BLaER1 treated with 17β-estradiol and CSF1 and Interleukin-3, amounts not matched to agents 10 nM and 100 nM (cell line): ENCODE data around the gene OR6S1.
"Not testable (repeated sequence)": the region's sequence is repeated elsewhere in the genome, so short reads cannot be mapped to it uniquely, and the experiment has no call there.

ENCODE experiments used
- H3K27ac ChIP-seq, 11 experiments: shearing (Covaris generic); formaldehyde crosslinking; 2 replicates each; pipeline ENCODE4 v1.8.1; 2022
- H3K27me3 ChIP-seq, 11 experiments: shearing (Covaris generic); formaldehyde crosslinking; 2 replicates each; pipeline ENCODE4 v1.8.1; 2022
- H3K36me3 ChIP-seq, 11 experiments: shearing (Covaris generic); formaldehyde crosslinking; 2 replicates each; pipeline ENCODE4 v1.8.1; 2022
- H3K4me1 ChIP-seq, 10 experiments: shearing (Covaris generic); formaldehyde crosslinking; 2 replicates each; pipeline ENCODE4 v1.8.1; 2022
- H3K4me2 ChIP-seq, 11 experiments: shearing (Covaris generic); formaldehyde crosslinking; 2 replicates each; pipeline ENCODE4 v1.8.1; 2022
- H3K4me3 ChIP-seq, 10 experiments: shearing (Covaris generic); formaldehyde crosslinking; 2 replicates each; pipeline ENCODE4 v1.8.1; 2022
- H3K9ac ChIP-seq, 11 experiments: shearing (Covaris generic); formaldehyde crosslinking; 2 replicates each; pipeline ENCODE4 v1.8.1; 2022
- H3K9me3 ChIP-seq, 11 experiments: shearing (Covaris generic); formaldehyde crosslinking; replicated peaks in 1 of 11; 2 replicates each; pipeline ENCODE4 v1.8.1; 2022
- H4K20me1 ChIP-seq, 11 experiments: shearing (Covaris generic); formaldehyde crosslinking; 2 replicates each; pipeline ENCODE4 v1.8.1; 2022
- Cebpa-rat ChIP-seq, 11 experiments: shearing (Covaris generic); IDR thresholded peaks; 2 replicates each; pipeline ENCODE4 v1.8.1; 2022

The OR6S1 gene

DNA sequence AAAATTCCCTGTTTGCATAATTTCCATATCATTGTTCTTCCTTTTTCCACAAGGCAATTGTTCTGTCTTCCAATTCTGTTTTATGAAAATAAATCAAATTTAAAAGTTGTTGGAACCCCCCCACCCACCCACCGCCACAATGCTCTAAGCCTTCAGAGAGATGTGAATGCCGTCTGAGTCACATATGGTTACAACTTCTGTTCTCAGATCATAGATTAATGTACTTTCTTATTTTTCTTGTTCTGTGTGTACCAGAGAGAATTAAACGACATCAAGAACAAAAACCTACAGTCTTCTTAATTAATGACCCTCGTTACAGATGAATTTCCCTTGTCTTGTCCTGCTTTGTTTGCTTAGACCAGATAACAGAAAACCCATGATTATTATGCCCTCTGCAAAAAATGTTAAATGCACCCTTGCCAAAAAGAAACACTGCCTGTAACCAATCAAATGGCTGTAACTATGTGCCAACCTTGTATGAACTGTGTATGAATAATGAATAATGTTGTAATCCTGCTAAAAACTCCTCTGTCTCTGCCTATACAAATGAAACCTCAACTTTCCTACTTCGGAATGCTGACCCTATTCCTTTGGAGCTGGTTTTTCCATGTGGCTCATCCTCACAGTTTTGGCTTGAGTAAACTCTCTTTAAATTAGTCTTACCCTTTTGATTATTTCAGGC is 14.0 kb downstream of the OR6S1 start:
- peaks cover 39 to 53% (median 49%) of the 10 kb centered on the region in 10 experiments for H3K4me1 ChIP-seq
- H3K9me3 ChIP-seq: peaks cover 0 to 30% (median 18%) of the 10 kb centered on the region in 11 experiments; a peak in 19 of 22 replicates
- peaks cover 74 to 100% (median 99%) of the 10 kb centered on the region in 11 experiments for H3K27me3 ChIP-seq
- H3K4me3 ChIP-seq: no peak overlapping the region
- H4K20me1 ChIP-seq: peaks cover 0 to 7% (median 0%) of the 10 kb centered on the region in 11 experiments; a peak in 2 of 22 replicates
- no peak overlapping the region for H3K4me2 ChIP-seq
- H3K9ac ChIP-seq: no peak overlapping the region
- H3K27ac ChIP-seq: no peak overlapping the region
- TF ChIP-seq Cebpa-rat (IDR thresholded peaks at IDR 0.05): no peak
- no peaks in the 10 kb centered on the region for H3K36me3 ChIP-seq

DNA sequence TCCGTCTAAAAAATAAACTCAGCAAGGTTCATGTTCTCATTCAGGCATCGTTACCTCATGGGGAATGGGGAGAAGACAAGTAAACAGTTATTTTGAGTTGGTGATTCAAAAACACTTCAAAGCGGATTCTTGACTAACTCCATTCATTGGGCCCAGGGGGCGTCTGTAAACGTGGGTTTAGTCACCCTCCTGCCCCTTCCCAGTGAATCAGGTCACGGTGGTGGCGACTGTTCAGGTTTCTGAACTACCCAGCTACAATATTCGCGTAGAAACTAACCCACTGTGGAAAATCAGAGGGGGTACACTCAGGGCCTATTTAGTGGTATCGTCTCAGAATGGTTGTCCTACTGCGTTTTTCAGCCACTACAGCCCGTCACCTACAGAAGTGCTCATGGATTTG is 15.2 kb downstream of the OR6S1 start:
- peaks cover 61 to 98% (median 95%) of the 10 kb centered on the region in 11 experiments for H3K27me3 ChIP-seq
- no peak for TF ChIP-seq Cebpa-rat (IDR thresholded peaks at IDR 0.05)
- H3K4me2 ChIP-seq: peak overlapping the region in 1 of 11 experiments; percentile 86; a peak in 1 of 22 replicates
- H3K4me3 ChIP-seq: no peak overlapping the region
- H3K27ac ChIP-seq: no peak overlapping the region
- no peak overlapping the region for H3K9ac ChIP-seq
- H3K9me3 ChIP-seq: peaks cover 0 to 24% (median 17%) of the 10 kb centered on the region in 11 experiments; a peak in 19 of 22 replicates
- peaks cover 33 to 45% (median 42%) of the 10 kb centered on the region in 10 experiments for H3K4me1 ChIP-seq
- no peaks in the 10 kb centered on the region; a peak in 1 of 22 replicates for H4K20me1 ChIP-seq
- no peaks in the 10 kb centered on the region for H3K36me3 ChIP-seq

DNA sequence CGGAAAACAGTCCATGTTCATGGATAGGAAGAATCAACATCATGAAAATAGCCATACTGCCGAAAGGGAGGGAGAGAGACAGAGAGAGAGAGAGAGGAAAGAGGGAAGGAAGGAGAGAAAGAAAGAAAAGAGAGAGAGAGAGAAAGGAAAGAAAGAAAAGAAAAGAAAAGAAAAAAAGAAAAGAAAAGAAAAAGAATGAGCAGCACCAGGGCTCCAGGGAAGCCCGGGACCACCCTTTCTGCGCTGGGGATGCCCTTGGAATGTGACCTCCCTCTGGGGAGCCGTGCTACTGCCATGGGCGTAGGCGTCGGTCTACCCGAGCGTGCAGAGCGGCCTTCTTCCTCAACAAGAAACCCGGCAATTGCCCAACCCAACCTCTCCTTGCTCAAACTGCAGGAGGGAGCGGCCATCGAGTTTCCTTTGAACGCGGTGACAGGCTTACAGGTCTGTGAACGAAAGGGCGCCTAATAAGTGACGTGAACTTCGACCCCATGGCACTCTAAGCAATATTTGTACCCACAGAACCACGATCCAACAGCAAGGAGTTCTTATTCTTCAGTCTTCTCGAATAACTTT is 16.9 kb downstream of the OR6S1 start:
- Histone ChIP-seq H4K20me1 (no peaks in the 10 kb centered on the region), H3K36me3 (no peaks in the 10 kb centered on the region), H3K4me2 (peak overlapping the region; percentile 86 to 98 (median 91)), H3K4me1 (peaks cover 30 to 42% (median 34%) of the 10 kb centered on the region in 10 experiments), H3K9me3 (peaks cover 0 to 24% (median 17%) of the 10 kb centered on the region in 11 experiments; a peak in 19 of 22 replicates), H3K9ac (peak overlapping the region in 6 of 11 experiments; percentile 4 to 71 (median 60); a peak in 7 of 22 replicates), H3K27me3 (peaks cover 45 to 81% (median 79%) of the 10 kb centered on the region in 11 experiments), H3K27ac (peak overlapping the region in 10 of 11 experiments; percentile 63 to 77 (median 72); a peak in 19 of 22 replicates), H3K4me3 (peak overlapping the region in 9 of 10 experiments; percentile 1 to 63 (median 54); a peak in 15 of 20 replicates)
- TF ChIP-seq Cebpa-rat (IDR thresholded peaks at IDR 0.05): peak in 10 of 11 experiments; percentile 40 to 96 (median 87); a peak in 18 of 22 replicates

DNA sequence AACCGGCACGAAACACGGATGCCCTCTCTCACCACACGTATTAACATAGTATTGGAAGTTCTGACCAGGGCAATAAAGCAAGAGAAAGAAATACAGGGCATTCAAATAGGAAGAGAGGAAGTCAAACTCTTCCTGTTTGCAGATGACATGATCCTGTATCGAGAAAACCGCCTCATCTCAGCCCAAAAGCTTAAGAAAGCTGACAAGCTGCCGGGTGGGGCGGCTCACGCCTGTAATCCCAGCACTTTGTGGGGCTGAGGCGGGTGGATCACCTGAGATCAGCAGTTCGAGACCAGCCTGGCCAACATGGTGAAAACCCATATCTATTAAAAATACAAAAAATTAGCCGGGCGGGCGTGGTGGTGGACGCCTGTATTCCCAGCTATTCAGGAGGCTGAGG is 17.7 kb downstream of the OR6S1 start:
- H3K4me3 ChIP-seq: peak overlapping the region in 7 of 10 experiments; percentile 50 to 63 (median 54); a peak in 12 of 20 replicates
- H4K20me1 ChIP-seq: no peaks in the 10 kb centered on the region

GRCh38 chr14:20622816-20623291 is 18.6 kb downstream of the OR6S1 start:
- Histone ChIP-seq H3K9ac (peak overlapping the region; percentile 58 to 79 (median 69); a peak in 21 of 22 replicates), H3K4me2 (peak overlapping the region; percentile 86 to 98 (median 91)), H3K27me3 (peaks cover 27 to 64% (median 61%) of the 10 kb centered on the region in 11 experiments)

More for the DNA sequence above, 17.7 kb downstream of the OR6S1 start:
- peak overlapping the region; percentile 86 to 98 (median 91) for H3K4me2 ChIP-seq
- H3K9ac ChIP-seq: peak overlapping the region in 9 of 11 experiments; percentile 7 to 79 (median 69); a peak in 15 of 22 replicates
- H3K4me1 ChIP-seq: peaks cover 32 to 47% (median 37%) of the 10 kb centered on the region in 10 experiments
- H3K36me3 ChIP-seq: no peaks in the 10 kb centered on the region
- TF ChIP-seq Cebpa-rat (IDR thresholded peaks at IDR 0.05): no peak
- H3K27me3 ChIP-seq: peaks cover 37 to 73% (median 71%) of the 10 kb centered on the region in 11 experiments
- peaks cover 0 to 24% (median 17%) of the 10 kb centered on the region in 11 experiments; a peak in 19 of 22 replicates for H3K9me3 ChIP-seq
- H3K27ac ChIP-seq: peak overlapping the region in 10 of 11 experiments; percentile 63 to 77 (median 72); a peak in 20 of 22 replicates

GRCh38 chr14:20620798-20621478 is 20.6 kb downstream of the OR6S1 start:
- Histone ChIP-seq H3K9me3 (peaks cover 0 to 17% (median 10%) of the 10 kb centered on the region in 11 experiments; a peak in 19 of 22 replicates), H4K20me1 (no peaks in the 10 kb centered on the region), H3K27me3 (peaks cover 11 to 45% (median 42%) of the 10 kb centered on the region in 11 experiments), H3K4me2 (no peak overlapping the region), H3K4me1 (peaks cover 44 to 68% (median 57%) of the 10 kb centered on the region in 10 experiments), H3K36me3 (no peaks in the 10 kb centered on the region), H3K4me3 (no peak overlapping the region), H3K9ac (no peak overlapping the region), H3K27ac (no peak overlapping the region)
- 0 out of 22 replicates have a peak, but pooled peaks of 1 of the 11 experiments have one; percentile 54 for TF ChIP-seq Cebpa-rat (IDR thresholded peaks at IDR 0.05)

More at GRCh38 chr14:20622816-20623291, 18.6 kb downstream of the OR6S1 start:
- H3K36me3 ChIP-seq: no peaks in the 10 kb centered on the region
- H4K20me1 ChIP-seq: no peaks in the 10 kb centered on the region
- H3K4me3 ChIP-seq: peak overlapping the region; percentile 27 to 63 (median 54); a peak in 19 of 20 replicates
- no peak for TF ChIP-seq Cebpa-rat (IDR thresholded peaks at IDR 0.05)
- peak overlapping the region; percentile 21 to 77 (median 71); a peak in 21 of 22 replicates for H3K27ac ChIP-seq
- peaks cover 37 to 56% (median 46%) of the 10 kb centered on the region in 10 experiments for H3K4me1 ChIP-seq
- H3K9me3 ChIP-seq: peaks cover 0 to 24% (median 17%) of the 10 kb centered on the region in 11 experiments; a peak in 19 of 22 replicates

DNA sequence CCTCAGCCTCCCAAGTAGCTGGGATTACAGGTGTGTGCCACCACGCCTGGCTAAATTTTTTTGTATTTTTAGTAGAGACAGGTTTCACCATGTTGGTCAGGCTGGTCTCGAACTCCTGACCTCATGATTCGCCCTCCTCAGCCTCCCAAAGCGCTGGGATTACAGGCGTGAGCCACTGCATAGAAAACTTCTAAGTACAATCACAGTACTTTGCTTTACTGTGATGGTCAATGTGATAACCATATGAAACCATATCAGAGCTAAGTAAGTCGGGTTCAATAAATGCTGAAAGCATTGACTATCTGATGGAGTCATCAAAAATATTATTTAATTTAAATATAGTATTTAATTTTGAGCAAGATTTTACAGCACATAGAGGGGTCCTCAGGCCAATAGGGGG is 21.8 kb downstream of the OR6S1 start:
- not testable (repeated sequence) for H3K27ac ChIP-seq, H3K9me3 ChIP-seq, H4K20me1 ChIP-seq, H3K4me3 ChIP-seq, H3K36me3 ChIP-seq, H3K9ac ChIP-seq
- Histone ChIP-seq H3K4me1 (peaks cover 43 to 67% (median 55%) of the 10 kb centered on the region in 10 experiments), H3K27me3 (peaks cover 0 to 33% (median 30%) of the 10 kb centered on the region in 11 experiments; a peak in 18 of 22 replicates), H3K4me2 (peak overlapping the region in 1 of 11 experiments; percentile 75; a peak in 1 of 22 replicates)

GRCh38 chr14:20618271-20618749 is 23.2 kb downstream of the OR6S1 start:
- no peak overlapping the region for H3K4me3 ChIP-seq
- H3K4me2 ChIP-seq: peak overlapping the region in 9 of 11 experiments; percentile 48 to 83 (median 70); a peak in 16 of 22 replicates
- no peaks in the 10 kb centered on the region for H3K36me3 ChIP-seq
- peaks cover 38 to 64% (median 54%) of the 10 kb centered on the region in 10 experiments for H3K4me1 ChIP-seq
- H3K27ac ChIP-seq: peak overlapping the region in 9 of 11 experiments; percentile 8 to 68 (median 51); a peak in 15 of 22 replicates
- peaks cover 0 to 19% (median 16%) of the 10 kb centered on the region in 11 experiments; a peak in 16 of 22 replicates for H3K27me3 ChIP-seq
- H3K9me3 ChIP-seq: no peaks in the 10 kb centered on the region
- H3K9ac ChIP-seq: peak overlapping the region in 2 of 11 experiments; percentile 12 to 34; a peak in 2 of 22 replicates
- TF ChIP-seq Cebpa-rat (IDR thresholded peaks at IDR 0.05): no peak
- no peaks in the 10 kb centered on the region for H4K20me1 ChIP-seq
